Measurements from ENCODE around the gene FUCA1.

FUCA1 gene

DNA sequence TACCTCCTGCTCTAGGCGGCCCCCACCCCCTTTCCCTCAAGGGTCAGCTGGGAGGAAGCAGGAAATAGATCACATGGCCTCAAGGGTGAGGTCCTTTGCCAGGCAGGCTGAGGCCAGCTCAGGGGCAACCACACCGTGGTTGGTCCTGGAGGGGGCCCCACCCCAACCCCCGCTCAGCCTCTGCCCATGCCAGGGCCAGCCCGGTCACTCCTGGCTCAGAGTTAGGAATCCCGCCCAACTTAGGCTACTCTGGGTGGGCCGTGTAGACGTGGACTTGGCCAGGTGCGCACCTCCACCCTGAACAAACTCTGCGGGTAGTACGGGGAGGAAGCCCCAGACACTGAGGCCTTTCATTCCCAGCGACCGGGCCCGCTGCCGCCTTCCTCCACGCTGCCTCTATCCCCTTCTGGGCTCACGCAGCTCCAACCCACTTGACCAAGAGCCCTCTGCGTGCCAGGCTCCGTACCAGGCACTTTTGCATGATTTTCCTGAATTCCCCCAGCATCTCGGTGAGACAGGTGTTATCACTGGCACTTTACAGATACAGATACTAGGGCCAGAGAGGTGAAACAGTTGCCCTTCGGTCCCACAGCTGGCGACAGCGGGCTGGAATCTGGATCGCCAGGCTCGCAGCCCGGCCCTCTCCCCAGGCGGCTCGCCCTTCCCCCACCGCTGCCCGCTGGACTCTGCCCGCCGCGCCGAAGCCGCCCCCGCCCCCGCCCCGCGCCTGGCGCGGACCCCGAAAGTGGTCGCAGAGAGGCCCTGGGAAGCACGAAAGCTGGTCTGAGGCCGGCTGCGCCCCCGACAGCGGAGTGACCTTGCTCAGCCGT lies 68.3 kb downstream of the FUCA1 start:
- H3K27ac Mint-ChIP-seq: peak overlapping the region; percentile 88
- TF ChIP-seq CTCF (IDR thresholded peaks at IDR 0.05): no peak
- H3K9me3 Mint-ChIP-seq: no peaks in the 10 kb centered on the region
- peak; percentile 72 for DNase-seq
- peaks cover 12% of the 10 kb centered on the region for H3K36me3 Mint-ChIP-seq (ENCODE audit: low read depth)
- H3K27me3 Mint-ChIP-seq (ENCODE audit: low read depth, poor library complexity): peaks cover 14% of the 10 kb centered on the region
- peak overlapping the region; percentile 94 for H3K4me3 Mint-ChIP-seq
- H3K4me1 Mint-ChIP-seq: peaks cover 17% of the 10 kb centered on the region

GRCh38 chr1:23799255-23799569 lies 68.9 kb downstream of the FUCA1 start:
- H3K4me3 Mint-ChIP-seq: peak overlapping the region; percentile 94
- no peak overlapping the region for H3K27ac Mint-ChIP-seq
- no peak for DNase-seq
- peaks cover 8% of the 10 kb centered on the region for H3K36me3 Mint-ChIP-seq (ENCODE audit: low read depth)
- peaks cover 17% of the 10 kb centered on the region for H3K4me1 Mint-ChIP-seq
- H3K9me3 Mint-ChIP-seq: no peaks in the 10 kb centered on the region
- peaks cover 14% of the 10 kb centered on the region for H3K27me3 Mint-ChIP-seq (ENCODE audit: low read depth, poor library complexity)
- no peak for TF ChIP-seq CTCF (IDR thresholded peaks at IDR 0.05)

DNA sequence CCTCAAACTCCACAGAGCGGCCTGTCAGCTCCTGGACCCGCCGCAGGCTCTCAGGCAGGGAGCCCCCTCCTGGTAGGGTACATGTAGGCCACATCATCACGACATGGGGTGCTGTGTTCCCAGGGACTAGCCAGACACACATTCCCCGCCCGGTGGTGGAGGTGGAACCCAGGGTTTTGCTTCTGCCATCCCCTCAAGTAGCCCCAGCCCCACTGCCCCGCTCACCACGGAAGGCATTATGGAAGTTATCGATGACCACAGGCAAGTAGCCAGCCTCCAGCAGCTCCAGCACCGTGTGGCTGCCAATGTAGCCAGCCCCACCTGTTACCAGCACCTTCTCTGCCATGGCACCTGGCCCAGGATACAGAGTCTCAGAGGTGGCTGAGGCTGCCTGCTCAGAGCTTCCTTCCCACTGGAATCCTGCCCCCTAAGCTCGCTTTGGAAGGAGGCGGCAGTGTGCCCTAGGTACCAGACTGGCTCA lies 69.4 kb downstream of the FUCA1 start:
- Mint-ChIP-seq H3K4me1 (peaks cover 17% of the 10 kb centered on the region), H3K9me3 (no peaks in the 10 kb centered on the region), H3K4me3 (peak overlapping the region; percentile 94), H3K27ac (no peak overlapping the region), H3K27me3 (ENCODE audit: low read depth, poor library complexity) (peaks cover 14% of the 10 kb centered on the region), H3K36me3 (ENCODE audit: low read depth) (peaks cover 3% of the 10 kb centered on the region)
- no peak for DNase-seq
- TF ChIP-seq CTCF (IDR thresholded peaks at IDR 0.05): no peak

DNA sequence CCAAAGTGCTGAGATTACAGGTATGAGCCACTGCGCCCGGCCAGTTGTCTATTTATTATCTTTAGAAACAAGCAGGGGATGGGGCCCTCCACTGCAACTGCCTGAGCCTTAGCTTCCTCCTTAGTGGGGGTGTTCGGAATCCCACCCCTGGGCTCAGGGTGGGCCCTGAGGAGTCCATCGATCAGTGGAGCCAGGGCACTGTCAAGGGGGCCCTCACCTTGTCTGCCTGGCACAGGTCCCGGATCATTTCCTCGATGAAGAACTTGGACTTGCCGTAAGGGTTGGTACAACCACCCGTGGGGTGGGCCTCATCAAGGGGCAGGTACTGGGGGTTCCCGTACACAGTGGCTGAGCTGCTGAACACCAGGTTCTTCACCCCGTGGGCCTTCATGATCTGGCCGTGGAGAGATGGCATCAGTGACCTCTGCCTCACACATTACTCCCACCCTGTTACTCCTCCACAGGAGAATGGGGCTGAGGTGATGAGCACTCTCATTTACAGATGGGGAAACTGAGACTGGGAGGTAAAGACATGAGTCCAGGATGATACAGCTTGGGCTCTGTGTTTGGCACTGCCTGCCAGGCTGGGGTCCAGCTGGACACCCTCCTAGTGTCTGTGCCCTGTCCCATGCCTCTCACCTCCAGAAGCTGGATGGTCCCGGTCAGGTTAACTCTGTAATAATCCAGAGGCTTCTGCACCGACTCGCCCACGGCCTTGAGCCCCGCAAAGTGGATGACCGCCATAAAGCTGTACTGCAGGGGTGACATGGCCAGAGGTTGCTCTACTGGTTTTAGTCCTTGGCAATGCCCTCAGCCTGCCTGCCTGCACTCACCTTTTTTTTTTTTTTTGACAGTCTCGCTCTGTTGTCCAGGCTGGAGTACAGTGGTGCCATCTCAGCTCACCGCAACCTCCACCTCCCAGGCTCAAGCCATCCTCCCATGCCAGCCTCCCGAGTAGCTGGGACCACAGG lies 70.3 kb downstream of the FUCA1 start:
- Mint-ChIP-seq H3K4me1 (peaks cover 21% of the 10 kb centered on the region), H3K4me3 (no peak overlapping the region), H3K27ac (no peak overlapping the region), H3K36me3 (ENCODE audit: low read depth) (no peaks in the 10 kb centered on the region), H3K9me3 (no peaks in the 10 kb centered on the region), H3K27me3 (ENCODE audit: low read depth, poor library complexity) (peaks cover 14% of the 10 kb centered on the region)
- no peak for DNase-seq
- no peak for TF ChIP-seq CTCF (IDR thresholded peaks at IDR 0.05)

DNA sequence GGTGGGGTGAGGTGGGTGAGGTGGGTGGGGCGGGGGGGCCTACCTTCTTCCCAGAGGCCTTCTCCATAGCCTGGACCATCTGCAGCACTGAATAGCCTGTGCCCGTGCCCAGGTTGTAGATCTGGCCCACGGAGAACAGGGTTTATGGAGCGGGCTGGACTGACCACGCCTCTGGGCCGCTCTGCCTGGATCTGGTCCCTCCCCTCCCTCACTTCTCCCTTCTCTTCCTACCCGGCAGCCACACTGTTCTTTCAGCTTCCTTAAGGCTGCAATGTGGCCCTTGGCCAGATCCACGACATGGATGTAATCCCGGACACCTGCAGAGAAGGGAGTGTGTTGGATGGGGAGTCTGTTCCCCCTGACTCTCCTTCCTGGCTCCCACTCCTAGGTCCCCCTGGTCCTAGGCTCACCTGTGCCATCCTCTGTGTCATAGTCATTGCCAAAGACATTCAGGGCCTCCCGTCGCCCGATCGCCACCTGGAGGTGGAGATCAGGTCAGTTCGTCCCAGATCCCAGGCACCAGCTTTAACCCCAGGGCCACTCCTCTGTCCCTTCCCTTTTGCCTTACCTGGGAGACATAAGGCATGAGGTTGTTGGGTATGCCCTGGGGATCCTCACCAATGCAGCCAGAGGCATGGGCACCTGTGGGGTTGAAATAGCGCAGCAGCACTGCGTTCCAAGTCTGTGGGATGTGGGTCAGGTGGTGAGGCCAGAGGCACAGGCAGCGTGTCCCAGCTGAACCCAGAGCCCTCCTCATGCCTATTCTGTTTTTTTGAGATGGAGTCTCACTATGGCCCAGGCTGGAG lies 71.4 kb downstream of the FUCA1 start:
- DNase-seq: no peak
- H3K36me3 Mint-ChIP-seq (ENCODE audit: low read depth): no peaks in the 10 kb centered on the region
- no peak overlapping the region for H3K4me3 Mint-ChIP-seq
- no peaks in the 10 kb centered on the region for H3K9me3 Mint-ChIP-seq
- TF ChIP-seq CTCF (IDR thresholded peaks at IDR 0.05): no peak
- H3K27me3 Mint-ChIP-seq (ENCODE audit: low read depth, poor library complexity): peaks cover 6% of the 10 kb centered on the region
- H3K4me1 Mint-ChIP-seq: peaks cover 30% of the 10 kb centered on the region
- no peak overlapping the region for H3K27ac Mint-ChIP-seq
